ENCODE data around the gene TEKT5. TPM values are rescaled to one million over a fixed set of nuclear protein-coding genes. Genes with fewer than 3 reads are reported as not detected.

The TEKT5 gene
- total RNA-seq, 1 experiment from 2014 or later = not detected

DNA sequence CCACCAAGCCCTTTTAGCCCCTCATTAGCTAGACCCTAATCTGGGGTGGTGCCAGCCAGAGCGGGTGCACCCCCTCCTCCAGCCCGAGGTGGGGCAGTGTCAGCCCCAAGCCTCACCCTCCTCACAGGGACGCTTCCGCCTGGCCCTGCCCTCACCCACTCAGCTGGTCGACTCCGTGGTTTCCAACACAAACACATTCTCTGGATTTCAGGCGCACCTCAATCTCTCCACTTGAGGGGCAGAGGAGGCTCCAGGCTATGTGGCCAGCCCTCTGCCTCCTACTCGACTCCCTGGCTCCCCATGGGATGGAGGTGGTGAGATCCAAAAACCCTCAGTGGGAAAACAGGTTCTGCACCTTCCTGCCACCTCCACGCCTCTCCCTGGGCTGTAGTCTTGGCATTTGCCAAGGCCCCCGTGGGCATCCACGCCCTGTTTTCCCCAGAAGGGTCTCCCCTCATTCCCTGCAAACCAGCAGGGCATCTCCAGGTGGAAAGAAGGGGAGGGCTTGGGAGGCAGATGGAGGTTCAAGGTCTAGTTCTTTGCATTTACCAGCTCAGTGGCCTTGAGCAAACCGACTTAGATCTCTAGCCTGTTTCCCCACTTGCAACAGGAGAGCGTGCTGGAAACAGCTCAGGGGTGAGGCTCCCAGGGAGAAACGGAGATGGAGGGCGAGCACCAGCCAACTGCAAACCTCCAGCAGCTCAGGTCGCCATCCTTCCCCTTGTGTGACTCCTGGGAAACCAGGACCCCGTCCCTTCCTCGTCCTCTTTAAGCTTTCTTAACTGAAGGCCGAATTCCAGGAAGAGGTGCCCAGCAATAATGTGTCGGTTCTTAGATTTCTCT is 116.0 kb downstream of the TEKT5 start:
- in situ Hi-C loops (cut with HindIII; ENCODE audit: low pct_unique_long_range_greater_than_20kb, low sequenced_read_pairs) = no loop called here
- no peak overlapping the region for H3K27ac ChIP-seq (ENCODE audit: low read length)
- peaks cover 4% of the 10 kb centered on the region; the same call in 1 of the 2 replicates for H3K27me3 ChIP-seq (ENCODE audit: control insufficient read depth, insufficient read depth, low read length)
- H3K36me3 ChIP-seq (ENCODE audit: control insufficient read depth, insufficient read depth, low read length) = no peaks in the 10 kb centered on the region
- H3K4me1 ChIP-seq (ENCODE audit: control insufficient read depth, insufficient read depth, low read length) = peaks cover 7% of the 10 kb centered on the region; the same call in 1 of the 2 replicates
- H3K9me3 ChIP-seq (ENCODE audit: control insufficient read depth, insufficient read depth, low read depth, low read length) = no peaks in the 10 kb centered on the region
- intact Hi-C loops (cut with micrococcal nuclease; ENCODE audit: unreplicated experiment) = no loop called here
- ChIA-PET CTCF (interaction anchor here (0.5 kb wide), 1 partner anchor 59 kb away, joined by 5 read pairs; no protein-coding TSS in a partner anchor), POLR2A (no interaction called here)
- DNase-seq (ENCODE audit: low read depth, low spot score) = no peak
- no peak for ATAC-seq
- no peak overlapping the region for H3K4me3 ChIP-seq (ENCODE audit: low read depth in 2 of 2, low read length in 2 of 2)
- no TSS peak for BruUV-seq (replicated peaks)
- TF ChIP-seq SIN3A (IDR thresholded peaks at IDR 0.05; ENCODE audit: borderline replicate concordance, insufficient read depth, low read depth, low read length) = no peak
- no peak for TF ChIP-seq TCF7L2 (IDR thresholded peaks at IDR 0.05; ENCODE audit: low read depth, low read length)
- TF ChIP-seq POLR2AphosphoS5 (IDR thresholded peaks at IDR 0.05; ENCODE audit: low read depth, low read length) = no peak
- TF ChIP-seq, protein P1, sequence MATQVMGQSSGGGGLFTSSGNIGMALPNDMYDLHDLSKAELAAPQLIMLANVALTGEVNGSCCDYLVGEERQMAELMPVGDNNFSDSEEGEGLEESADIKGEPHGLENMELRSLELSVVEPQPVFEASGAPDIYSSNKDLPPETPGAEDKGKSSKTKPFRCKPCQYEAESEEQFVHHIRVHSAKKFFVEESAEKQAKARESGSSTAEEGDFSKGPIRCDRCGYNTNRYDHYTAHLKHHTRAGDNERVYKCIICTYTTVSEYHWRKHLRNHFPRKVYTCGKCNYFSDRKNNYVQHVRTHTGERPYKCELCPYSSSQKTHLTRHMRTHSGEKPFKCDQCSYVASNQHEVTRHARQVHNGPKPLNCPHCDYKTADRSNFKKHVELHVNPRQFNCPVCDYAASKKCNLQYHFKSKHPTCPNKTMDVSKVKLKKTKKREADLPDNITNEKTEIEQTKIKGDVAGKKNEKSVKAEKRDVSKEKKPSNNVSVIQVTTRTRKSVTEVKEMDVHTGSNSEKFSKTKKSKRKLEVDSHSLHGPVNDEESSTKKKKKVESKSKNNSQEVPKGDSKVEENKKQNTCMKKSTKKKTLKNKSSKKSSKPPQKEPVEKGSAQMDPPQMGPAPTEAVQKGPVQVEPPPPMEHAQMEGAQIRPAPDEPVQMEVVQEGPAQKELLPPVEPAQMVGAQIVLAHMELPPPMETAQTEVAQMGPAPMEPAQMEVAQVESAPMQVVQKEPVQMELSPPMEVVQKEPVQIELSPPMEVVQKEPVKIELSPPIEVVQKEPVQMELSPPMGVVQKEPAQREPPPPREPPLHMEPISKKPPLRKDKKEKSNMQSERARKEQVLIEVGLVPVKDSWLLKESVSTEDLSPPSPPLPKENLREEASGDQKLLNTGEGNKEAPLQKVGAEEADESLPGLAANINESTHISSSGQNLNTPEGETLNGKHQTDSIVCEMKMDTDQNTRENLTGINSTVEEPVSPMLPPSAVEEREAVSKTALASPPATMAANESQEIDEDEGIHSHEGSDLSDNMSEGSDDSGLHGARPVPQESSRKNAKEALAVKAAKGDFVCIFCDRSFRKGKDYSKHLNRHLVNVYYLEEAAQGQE (IDR thresholded peaks at IDR 0.05; ENCODE audit: insufficient read depth in 1 of 2, low read depth in 2 of 2, low read length in 1 of 2) = no peak
- TF ChIP-seq, protein P2, sequence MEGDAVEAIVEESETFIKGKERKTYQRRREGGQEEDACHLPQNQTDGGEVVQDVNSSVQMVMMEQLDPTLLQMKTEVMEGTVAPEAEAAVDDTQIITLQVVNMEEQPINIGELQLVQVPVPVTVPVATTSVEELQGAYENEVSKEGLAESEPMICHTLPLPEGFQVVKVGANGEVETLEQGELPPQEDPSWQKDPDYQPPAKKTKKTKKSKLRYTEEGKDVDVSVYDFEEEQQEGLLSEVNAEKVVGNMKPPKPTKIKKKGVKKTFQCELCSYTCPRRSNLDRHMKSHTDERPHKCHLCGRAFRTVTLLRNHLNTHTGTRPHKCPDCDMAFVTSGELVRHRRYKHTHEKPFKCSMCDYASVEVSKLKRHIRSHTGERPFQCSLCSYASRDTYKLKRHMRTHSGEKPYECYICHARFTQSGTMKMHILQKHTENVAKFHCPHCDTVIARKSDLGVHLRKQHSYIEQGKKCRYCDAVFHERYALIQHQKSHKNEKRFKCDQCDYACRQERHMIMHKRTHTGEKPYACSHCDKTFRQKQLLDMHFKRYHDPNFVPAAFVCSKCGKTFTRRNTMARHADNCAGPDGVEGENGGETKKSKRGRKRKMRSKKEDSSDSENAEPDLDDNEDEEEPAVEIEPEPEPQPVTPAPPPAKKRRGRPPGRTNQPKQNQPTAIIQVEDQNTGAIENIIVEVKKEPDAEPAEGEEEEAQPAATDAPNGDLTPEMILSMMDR (IDR thresholded peaks at IDR 0.05) = no peak

Other genes with a start within 250 kb of the TEKT5 start
- gene EMP2, start 114.3 kb downstream of the TEKT5 start, total RNA-seq (2021; ENCODE audit: unreplicated experiment) = 13.8 TPM
- gene NUBP1, start 48.9 kb upstream of the TEKT5 start, total RNA-seq (2021; ENCODE audit: unreplicated experiment) = 27.5 TPM
- not detected for gene TVP23A, start 123.9 kb upstream of the TEKT5 start, total RNA-seq (2021; ENCODE audit: unreplicated experiment)
- 0.41 TPM for gene CIITA, start 182.3 kb upstream of the TEKT5 start, total RNA-seq (2021; ENCODE audit: unreplicated experiment)
- gene DEXI, start 247.5 kb upstream of the TEKT5 start, total RNA-seq (2021; ENCODE audit: unreplicated experiment) = 32.2 TPM
- gene CLEC16A, start 249.6 kb upstream of the TEKT5 start, total RNA-seq (2021; ENCODE audit: unreplicated experiment) = 21.0 TPM